ENCODE measurements around the gene HSFX1. TPM values are rescaled to one million over a fixed set of nuclear protein-coding genes. Genes with fewer than 3 reads are reported as not detected.
"Not testable (repeated sequence)": the region's sequence is repeated elsewhere in the genome, so short reads cannot be mapped to it uniquely, and the experiment has no call there.

The HSFX1 gene
- total and polyA plus RNA-seq, 2 experiments from 2014 or later, result 0.45 to 0.80 TPM

DNA sequence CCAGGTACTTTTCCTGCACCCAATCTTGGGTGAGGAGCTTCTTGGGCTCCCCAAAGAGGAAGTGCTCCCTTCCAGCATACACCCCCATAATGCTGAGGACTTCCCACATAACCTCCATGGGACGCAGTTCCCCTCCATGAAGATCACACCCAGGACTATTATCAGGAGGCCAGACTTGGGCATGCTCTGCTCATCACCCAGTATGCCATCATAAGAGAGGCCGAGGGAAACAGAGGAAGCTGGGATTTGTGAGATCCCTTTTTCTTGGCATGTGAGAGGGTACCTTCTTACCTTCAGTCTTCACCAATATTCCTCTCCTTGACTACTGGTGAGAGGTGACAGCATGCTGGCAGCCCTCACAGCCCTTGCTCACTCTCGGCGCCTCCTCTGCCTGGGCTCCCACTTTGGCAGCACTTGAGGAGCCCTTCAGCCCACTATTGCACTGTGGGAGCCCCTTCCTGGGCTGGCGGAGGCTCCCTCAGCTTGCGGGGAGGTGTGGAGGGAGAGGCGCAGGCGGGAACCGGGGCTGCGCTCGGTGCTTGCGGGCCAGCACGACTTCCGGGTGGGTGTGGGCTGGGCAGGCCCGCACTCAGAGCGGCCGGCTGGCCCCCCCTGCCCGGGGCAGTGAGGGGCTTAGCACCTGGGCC lies 15.7 kb upstream of the HSFX1 start:
- whole genome bisulfite sequencing (ENCODE audit: low lambda C conversion rate, missing lambda C conversion rate), result 91% methylated on average over 11 of the region's 18 CpGs
- H3K79me2 ChIP-seq, result no peaks in the 10 kb centered on the region
- no peaks in the 10 kb centered on the region for H3K9me3 ChIP-seq (ENCODE audit: low read depth)
- TF ChIP-seq, protein P1, sequence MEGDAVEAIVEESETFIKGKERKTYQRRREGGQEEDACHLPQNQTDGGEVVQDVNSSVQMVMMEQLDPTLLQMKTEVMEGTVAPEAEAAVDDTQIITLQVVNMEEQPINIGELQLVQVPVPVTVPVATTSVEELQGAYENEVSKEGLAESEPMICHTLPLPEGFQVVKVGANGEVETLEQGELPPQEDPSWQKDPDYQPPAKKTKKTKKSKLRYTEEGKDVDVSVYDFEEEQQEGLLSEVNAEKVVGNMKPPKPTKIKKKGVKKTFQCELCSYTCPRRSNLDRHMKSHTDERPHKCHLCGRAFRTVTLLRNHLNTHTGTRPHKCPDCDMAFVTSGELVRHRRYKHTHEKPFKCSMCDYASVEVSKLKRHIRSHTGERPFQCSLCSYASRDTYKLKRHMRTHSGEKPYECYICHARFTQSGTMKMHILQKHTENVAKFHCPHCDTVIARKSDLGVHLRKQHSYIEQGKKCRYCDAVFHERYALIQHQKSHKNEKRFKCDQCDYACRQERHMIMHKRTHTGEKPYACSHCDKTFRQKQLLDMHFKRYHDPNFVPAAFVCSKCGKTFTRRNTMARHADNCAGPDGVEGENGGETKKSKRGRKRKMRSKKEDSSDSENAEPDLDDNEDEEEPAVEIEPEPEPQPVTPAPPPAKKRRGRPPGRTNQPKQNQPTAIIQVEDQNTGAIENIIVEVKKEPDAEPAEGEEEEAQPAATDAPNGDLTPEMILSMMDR (IDR thresholded peaks at IDR 0.05; ENCODE audit: poor library complexity), result no peak
- no peak for TF ChIP-seq EZH2 (IDR thresholded peaks at IDR 0.05; ENCODE audit: borderline replicate concordance)
- no peak for TF ChIP-seq EZH2phosphoT487 (IDR thresholded peaks at IDR 0.05; ENCODE audit: low read depth, severe bottlenecking, unreplicated experiment)
- no peak overlapping the region for H3K27ac ChIP-seq
- DNase-seq (ENCODE audit: low spot score), result no peak
- no peaks in the 10 kb centered on the region for H3K36me3 ChIP-seq (replicated peaks; ENCODE audit: insufficient read depth, low read depth)
- H2AFZ ChIP-seq, result no peak overlapping the region
- H3K4me1 ChIP-seq (ENCODE audit: insufficient read depth), result no peaks in the 10 kb centered on the region
- no peak overlapping the region for H3K4me3 ChIP-seq
- H3K4me2 ChIP-seq, result no peak overlapping the region
- no peaks in the 10 kb centered on the region for H3K27me3 ChIP-seq
- no peaks in the 10 kb centered on the region for H4K20me1 ChIP-seq (ENCODE audit: insufficient read depth, poor library complexity, severe bottlenecking)
- H3K9me2 ChIP-seq (replicated peaks; ENCODE audit: insufficient read depth), result no peaks in the 10 kb centered on the region

DNA sequence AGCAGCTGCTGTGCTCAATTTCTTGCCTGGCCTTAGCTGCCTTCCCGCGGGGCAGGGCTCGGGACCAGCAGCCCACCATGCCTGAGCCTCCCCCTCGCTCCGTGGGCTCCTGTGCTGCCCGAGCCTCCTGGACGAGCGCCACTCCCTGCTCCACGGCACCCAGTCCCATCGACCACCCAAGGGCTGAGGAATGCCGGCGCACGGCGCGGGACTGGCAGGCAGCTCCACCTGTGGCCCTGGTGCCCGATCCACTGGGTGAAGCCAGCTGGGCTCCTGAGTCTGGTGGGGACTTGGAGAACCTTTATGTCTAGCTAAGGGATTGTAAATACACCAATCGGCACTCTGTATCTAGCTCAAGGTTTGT lies 15.2 kb upstream of the HSFX1 start:
- H3K79me2 ChIP-seq; H3K9me3 ChIP-seq (ENCODE audit: low read depth): not testable (repeated sequence)
- 89% methylated on average over 15 of the region's 17 CpGs for WGBS (ENCODE audit: low lambda C conversion rate, missing lambda C conversion rate)

DNA sequence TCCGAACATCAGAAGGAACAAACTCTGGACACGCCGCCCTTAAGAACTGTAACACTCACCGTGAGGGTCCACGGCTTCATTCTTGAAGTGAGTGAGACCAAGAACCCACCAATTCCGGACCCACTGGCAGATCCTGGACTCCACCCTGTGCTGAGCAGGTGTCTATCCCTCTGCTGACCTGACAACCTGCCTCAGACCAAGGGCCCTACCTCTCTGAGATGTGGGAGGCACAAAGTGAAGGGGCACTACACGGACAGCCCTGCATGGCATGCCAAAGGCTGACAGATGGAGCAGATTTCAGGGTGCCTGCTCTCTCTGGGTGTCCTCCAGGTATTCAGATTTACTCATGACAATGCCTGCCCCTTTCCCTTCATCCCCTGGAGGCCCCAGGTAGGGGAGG lies 14.0 kb upstream of the HSFX1 start:
- Histone ChIP-seq H3K36me3 (replicated peaks; ENCODE audit: insufficient read depth, low read depth) (no peaks in the 10 kb centered on the region), H3K9me3 (ENCODE audit: low read depth) (no peaks in the 10 kb centered on the region), H3K27ac (no peak overlapping the region), H3K27me3 (no peaks in the 10 kb centered on the region), H3K4me2 (no peak overlapping the region), H3K4me3 (no peak overlapping the region), H2AFZ (no peak overlapping the region), H4K20me1 (ENCODE audit: insufficient read depth, poor library complexity, severe bottlenecking) (no peaks in the 10 kb centered on the region), H3K9me2 (replicated peaks; ENCODE audit: insufficient read depth) (no peaks in the 10 kb centered on the region), H3K4me1 (ENCODE audit: insufficient read depth) (no peaks in the 10 kb centered on the region), H3K79me2 (no peaks in the 10 kb centered on the region)
- no peak for DNase-seq (ENCODE audit: low spot score)
- TF ChIP-seq, protein P1 (IDR thresholded peaks at IDR 0.05; ENCODE audit: poor library complexity), result no peak
- TF ChIP-seq EZH2 (IDR thresholded peaks at IDR 0.05; ENCODE audit: borderline replicate concordance) (no peak), EZH2phosphoT487 (IDR thresholded peaks at IDR 0.05; ENCODE audit: low read depth, severe bottlenecking, unreplicated experiment) (no peak)
- 84% methylated on average over 7 of the region's 7 CpGs for WGBS (ENCODE audit: low lambda C conversion rate, missing lambda C conversion rate)

More for the DNA sequence above, 15.2 kb upstream of the HSFX1 start:
- not testable (repeated sequence) for DNase-seq (ENCODE audit: low spot score); H3K9me2 ChIP-seq (replicated peaks; ENCODE audit: insufficient read depth); H3K36me3 ChIP-seq (replicated peaks; ENCODE audit: insufficient read depth, low read depth); H4K20me1 ChIP-seq (ENCODE audit: insufficient read depth, poor library complexity, severe bottlenecking); H2AFZ ChIP-seq; H3K4me2 ChIP-seq; H3K4me3 ChIP-seq; H3K27me3 ChIP-seq; H3K4me1 ChIP-seq (ENCODE audit: insufficient read depth); H3K27ac ChIP-seq

DNA sequence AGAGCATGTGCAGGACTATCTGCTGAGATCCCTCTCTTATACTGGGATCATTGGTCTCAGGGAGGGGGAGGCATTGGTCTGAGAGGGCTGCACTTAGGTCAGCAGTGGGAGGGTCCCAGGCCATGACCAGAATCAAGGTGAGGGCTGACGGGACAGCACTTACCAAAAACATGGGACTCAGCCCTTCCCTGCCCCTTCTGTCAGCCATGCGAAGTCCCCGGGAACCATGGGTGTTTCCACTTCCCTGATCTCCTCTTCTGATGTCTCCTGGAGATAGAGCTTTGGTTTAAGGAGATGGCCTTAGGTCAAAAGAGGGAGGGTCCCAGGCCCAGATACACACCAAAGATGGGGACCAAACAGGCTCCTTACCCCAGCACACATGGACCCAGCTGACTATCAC lies 12.9 kb upstream of the HSFX1 start:
- H3K27ac ChIP-seq, result no peak overlapping the region
- H3K36me3 ChIP-seq (replicated peaks; ENCODE audit: insufficient read depth, low read depth), result no peaks in the 10 kb centered on the region
- no peaks in the 10 kb centered on the region for H3K79me2 ChIP-seq
- no peak for DNase-seq (ENCODE audit: low spot score)
- H3K4me1 ChIP-seq (ENCODE audit: insufficient read depth), result no peaks in the 10 kb centered on the region
- H3K4me2 ChIP-seq, result no peak overlapping the region
- H4K20me1 ChIP-seq (ENCODE audit: insufficient read depth, poor library complexity, severe bottlenecking), result no peaks in the 10 kb centered on the region
- TF ChIP-seq EZH2phosphoT487 (IDR thresholded peaks at IDR 0.05; ENCODE audit: low read depth, severe bottlenecking, unreplicated experiment) (no peak), EZH2 (IDR thresholded peaks at IDR 0.05; ENCODE audit: borderline replicate concordance) (no peak)
- TF ChIP-seq, protein P1 (IDR thresholded peaks at IDR 0.05; ENCODE audit: poor library complexity), result no peak
- no peaks in the 10 kb centered on the region for H3K9me3 ChIP-seq (ENCODE audit: low read depth)
- H3K9me2 ChIP-seq (replicated peaks; ENCODE audit: insufficient read depth), result no peaks in the 10 kb centered on the region
- 92% methylated on average over 3 of the region's 3 CpGs for WGBS (ENCODE audit: low lambda C conversion rate, missing lambda C conversion rate)
- H2AFZ ChIP-seq, result no peak overlapping the region
- H3K27me3 ChIP-seq, result no peaks in the 10 kb centered on the region
- H3K4me3 ChIP-seq, result no peak overlapping the region

DNA sequence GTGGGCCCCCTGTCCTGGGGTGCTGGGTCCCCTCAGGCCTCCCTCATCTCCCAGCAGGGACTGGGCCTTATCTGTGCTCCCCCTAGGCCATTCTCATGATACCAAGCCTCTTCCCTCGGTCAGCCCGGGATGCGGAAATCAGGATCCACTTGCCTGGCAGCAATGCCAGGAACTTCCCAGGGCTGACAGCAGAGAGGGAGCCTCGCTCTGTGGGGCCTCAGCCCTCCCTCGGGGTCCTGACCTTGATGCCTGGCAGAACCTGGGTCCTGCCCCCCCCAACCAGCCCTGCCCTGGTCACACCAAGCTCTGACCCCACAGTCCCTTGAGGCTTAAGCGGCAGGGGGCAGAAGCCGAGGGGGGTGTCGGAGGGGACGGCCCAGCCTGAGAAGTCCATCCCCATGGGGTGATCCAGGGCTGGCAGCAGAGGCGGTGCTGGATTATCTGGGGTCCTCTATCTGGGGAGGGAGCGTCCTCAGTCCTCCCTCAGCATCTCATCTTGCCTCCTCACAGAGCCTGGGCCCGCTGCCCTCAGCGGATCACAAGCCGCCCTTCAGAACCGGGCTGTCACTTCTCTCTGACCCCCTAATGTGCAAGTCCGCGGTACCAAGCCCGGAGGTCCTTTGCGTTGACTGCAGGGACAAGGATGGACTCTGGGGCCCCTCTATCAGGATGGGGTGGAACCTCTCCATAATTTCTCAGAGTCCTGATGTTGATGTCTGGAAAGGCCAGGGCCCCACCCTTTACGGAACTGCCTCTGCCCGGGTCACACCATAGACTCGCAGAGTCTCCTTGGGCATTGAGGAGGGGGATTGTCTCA lies 11.8 kb upstream of the HSFX1 start:
- H3K4me1 ChIP-seq (ENCODE audit: insufficient read depth); H3K27ac ChIP-seq; H3K4me2 ChIP-seq; H3K79me2 ChIP-seq; H3K27me3 ChIP-seq; H3K9me2 ChIP-seq (replicated peaks; ENCODE audit: insufficient read depth); H4K20me1 ChIP-seq (ENCODE audit: insufficient read depth, poor library complexity, severe bottlenecking); H3K36me3 ChIP-seq (replicated peaks; ENCODE audit: insufficient read depth, low read depth); H2AFZ ChIP-seq; DNase-seq (ENCODE audit: low spot score); H3K4me3 ChIP-seq; H3K9me3 ChIP-seq (ENCODE audit: low read depth): not testable (repeated sequence)
- 93% methylated on average over 16 of the region's 22 CpGs for WGBS (ENCODE audit: low lambda C conversion rate, missing lambda C conversion rate)

Measured in hepatocyte (in vitro differentiated cells).